ENCODE data around the gene GMDS. TPM values are rescaled to one million over a fixed set of nuclear protein-coding genes. Genes with fewer than 3 reads are reported as not detected.

Gene GMDS
- total RNA-seq, 2 experiments from 2014 or later, result 36.6 to 42.8 TPM

GRCh38 chr6:2259574-2259973 is 14.2 kb upstream of the GMDS start:
- ChIA-PET CTCF (interaction anchor here (1.1 kb wide), 1 partner anchor 394 kb away, joined by 3 read pairs; no protein-coding TSS in a partner anchor), POLR2A (no interaction called here)
- H3K9me3 Mint-ChIP-seq, result peaks cover 8% of the 10 kb centered on the region
- no peaks in the 10 kb centered on the region for H3K27me3 Mint-ChIP-seq
- no peaks in the 10 kb centered on the region for H3K4me1 Mint-ChIP-seq (ENCODE audit: low read depth)
- no peak overlapping the region for H3K4me3 Mint-ChIP-seq
- ATAC-seq, result no peak
- no peak overlapping the region for H3K27ac Mint-ChIP-seq
- peaks cover 31% of the 10 kb centered on the region for H3K36me3 Mint-ChIP-seq (ENCODE audit: low read depth)
- intact Hi-C loops (cut with micrococcal nuclease), result no loop called here
- no peak for DNase-seq
- TF ChIP-seq, protein P1, sequence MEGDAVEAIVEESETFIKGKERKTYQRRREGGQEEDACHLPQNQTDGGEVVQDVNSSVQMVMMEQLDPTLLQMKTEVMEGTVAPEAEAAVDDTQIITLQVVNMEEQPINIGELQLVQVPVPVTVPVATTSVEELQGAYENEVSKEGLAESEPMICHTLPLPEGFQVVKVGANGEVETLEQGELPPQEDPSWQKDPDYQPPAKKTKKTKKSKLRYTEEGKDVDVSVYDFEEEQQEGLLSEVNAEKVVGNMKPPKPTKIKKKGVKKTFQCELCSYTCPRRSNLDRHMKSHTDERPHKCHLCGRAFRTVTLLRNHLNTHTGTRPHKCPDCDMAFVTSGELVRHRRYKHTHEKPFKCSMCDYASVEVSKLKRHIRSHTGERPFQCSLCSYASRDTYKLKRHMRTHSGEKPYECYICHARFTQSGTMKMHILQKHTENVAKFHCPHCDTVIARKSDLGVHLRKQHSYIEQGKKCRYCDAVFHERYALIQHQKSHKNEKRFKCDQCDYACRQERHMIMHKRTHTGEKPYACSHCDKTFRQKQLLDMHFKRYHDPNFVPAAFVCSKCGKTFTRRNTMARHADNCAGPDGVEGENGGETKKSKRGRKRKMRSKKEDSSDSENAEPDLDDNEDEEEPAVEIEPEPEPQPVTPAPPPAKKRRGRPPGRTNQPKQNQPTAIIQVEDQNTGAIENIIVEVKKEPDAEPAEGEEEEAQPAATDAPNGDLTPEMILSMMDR (IDR thresholded peaks at IDR 0.05), result no peak

DNA sequence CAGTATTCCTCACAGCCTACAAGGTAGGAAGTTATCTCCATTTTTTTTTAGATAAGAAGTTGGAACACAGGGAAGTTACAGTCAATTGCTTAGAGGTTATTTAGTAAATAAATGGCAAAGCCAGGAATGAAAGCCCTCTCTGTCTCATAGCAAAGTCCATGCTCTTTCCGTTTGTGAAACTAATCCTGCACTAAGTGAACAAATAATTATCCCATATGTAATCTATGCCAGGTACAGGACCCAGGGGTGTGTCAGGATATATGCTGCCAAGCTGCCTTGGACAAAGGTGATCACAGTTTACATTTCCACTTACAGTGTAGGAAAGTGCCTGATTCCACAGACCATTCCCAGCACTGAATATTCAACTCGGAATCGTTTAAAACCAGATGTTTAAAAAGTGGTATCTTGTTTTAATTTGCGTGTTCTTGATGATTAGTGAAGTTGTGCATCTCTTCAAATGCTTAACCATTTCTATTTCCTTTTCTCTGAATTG is 13.6 kb upstream of the GMDS start:
- POLR2A ChIA-PET, result interaction anchor here (0.6 kb wide), 1 partner anchor 137 kb away, joined by 3 read pairs; no protein-coding TSS in a partner anchor
- no peak for DNase-seq

GRCh38 chr6:2258112-2258511 is 12.7 kb upstream of the GMDS start:
- Mint-ChIP-seq H3K4me1 (ENCODE audit: low read depth) (no peaks in the 10 kb centered on the region), H3K27me3 (no peaks in the 10 kb centered on the region), H3K27ac (no peak overlapping the region), H3K9me3 (peaks cover 14% of the 10 kb centered on the region), H3K4me3 (no peak overlapping the region), H3K36me3 (ENCODE audit: low read depth) (peaks cover 37% of the 10 kb centered on the region)
- intact Hi-C loops (cut with micrococcal nuclease), result no loop called here
- ChIA-PET POLR2A (no interaction called here), CTCF (no interaction called here)
- TF ChIP-seq, protein P1 (IDR thresholded peaks at IDR 0.05), result no peak
- no peak for ATAC-seq
- DNase-seq, result no peak

More for the DNA sequence above, 13.6 kb upstream of the GMDS start:
- intact Hi-C loops (cut with micrococcal nuclease), result no loop called here
- Mint-ChIP-seq H3K4me1 (ENCODE audit: low read depth) (no peaks in the 10 kb centered on the region), H3K27me3 (no peaks in the 10 kb centered on the region), H3K27ac (no peak overlapping the region), H3K9me3 (peaks cover 13% of the 10 kb centered on the region), H3K36me3 (ENCODE audit: low read depth) (peaks cover 31% of the 10 kb centered on the region), H3K4me3 (no peak overlapping the region)
- TF ChIP-seq, protein P1 (IDR thresholded peaks at IDR 0.05), result no peak
- CTCF ChIA-PET, result no interaction called here
- ATAC-seq, result no peak

DNA sequence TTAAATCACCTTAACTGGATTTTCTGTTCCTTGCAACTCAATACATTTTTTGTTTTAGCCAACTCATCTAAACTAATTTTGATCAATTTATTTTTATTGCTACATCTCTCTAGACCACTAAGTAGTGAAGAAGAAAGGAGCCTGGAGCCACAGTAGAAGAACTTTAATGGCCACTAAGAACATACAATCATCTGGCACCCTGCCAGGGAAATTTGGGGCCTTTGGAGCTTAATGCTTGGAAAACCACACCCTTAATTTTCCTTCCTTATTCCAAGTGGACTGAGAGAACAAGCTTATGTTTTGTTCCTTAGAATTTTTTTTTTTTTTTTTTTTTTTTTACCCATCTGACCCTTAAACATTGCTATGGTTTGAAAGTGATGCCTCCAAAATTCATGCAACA is 12.0 kb upstream of the GMDS start:
- peaks cover 14% of the 10 kb centered on the region for H3K9me3 Mint-ChIP-seq
- POLR2A ChIA-PET, result no interaction called here

DNA sequence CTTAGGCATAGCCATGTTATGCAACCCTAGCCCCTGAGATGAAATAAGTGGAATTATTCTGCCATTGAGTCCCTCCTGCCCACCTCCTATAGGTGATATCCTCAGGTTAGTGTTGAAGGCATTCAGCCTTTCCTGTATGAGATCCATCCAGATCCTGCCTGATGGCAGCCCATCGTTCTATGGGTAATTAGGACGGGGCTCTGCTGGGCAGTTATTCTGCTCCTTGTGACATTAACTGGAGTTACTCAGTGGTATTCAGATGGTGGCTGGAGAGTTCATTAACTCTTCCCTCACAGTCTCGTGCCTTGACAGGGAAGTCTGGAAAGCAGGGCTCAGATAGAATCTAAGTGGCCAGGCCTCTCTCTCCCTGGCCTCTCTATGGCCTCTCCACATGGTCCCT is 9.3 kb upstream of the GMDS start:
- intact Hi-C loops (cut with micrococcal nuclease), result no loop called here
- Mint-ChIP-seq H3K36me3 (ENCODE audit: low read depth) (peaks cover 46% of the 10 kb centered on the region), H3K4me1 (ENCODE audit: low read depth) (no peaks in the 10 kb centered on the region), H3K27ac (no peak overlapping the region), H3K9me3 (peaks cover 14% of the 10 kb centered on the region), H3K4me3 (no peak overlapping the region), H3K27me3 (no peaks in the 10 kb centered on the region)
- DNase-seq, result no peak
- ChIA-PET CTCF (interaction anchor here (0.6 kb wide), 1 partner anchor 600 kb away, joined by 5 read pairs; no protein-coding TSS in a partner anchor), POLR2A (no interaction called here)
- no peak for ATAC-seq
- TF ChIP-seq, protein P1 (IDR thresholded peaks at IDR 0.05), result no peak

More for the DNA sequence above, 12.0 kb upstream of the GMDS start:
- Mint-ChIP-seq H3K4me1 (ENCODE audit: low read depth) (no peaks in the 10 kb centered on the region), H3K36me3 (ENCODE audit: low read depth) (peaks cover 38% of the 10 kb centered on the region), H3K27ac (no peak overlapping the region), H3K27me3 (no peaks in the 10 kb centered on the region), H3K4me3 (no peak overlapping the region)
- ATAC-seq (no peak), DNase-seq (no peak)
- CTCF ChIA-PET, result interaction anchor here (0.7 kb wide), 1 partner anchor 261 kb away, joined by 3 read pairs; no protein-coding TSS in a partner anchor
- intact Hi-C loops (cut with micrococcal nuclease), result no loop called here
- TF ChIP-seq, protein P1 (IDR thresholded peaks at IDR 0.05), result no peak
